Cardiac muscle cell (in vitro differentiated cells and primary cell): Measurements from ENCODE around the gene L3MBTL4. TPM values are rescaled to one million over a fixed set of nuclear protein-coding genes. Genes with fewer than 3 reads are reported as not detected.
A peak's percentile ranks its signal among the peaks of the same experiment; 100 is the strongest.

Experiments used
- DNase-seq, 2 donors: peaks; one replicate each; pipeline versions ENCODE4 v3.0.0 to v3.0.0-alpha.2; 2010 to 2017; ENCODE audit warnings: low read depth in 1 of 2, low spot score in 1 of 2
- H3K27ac ChIP-seq: fragments of 200-600 bp; sonication (generic); 2 replicates; pipeline ENCODE4 v1.5.1; 2016
- H3K27me3 ChIP-seq: fragments of 200-600 bp; sonication (generic); 2 replicates; pipeline ENCODE4 v1.6.0; 2016; ENCODE audit warnings: control low read depth
- H3K36me3 ChIP-seq: fragments of 200-600 bp; sonication (generic); 2 replicates; pipeline ENCODE4 v1.5.1; 2016; ENCODE audit warnings: control low read depth
- H3K4me1 ChIP-seq: fragments of 200-600 bp; sonication (generic); 2 replicates; pipeline ENCODE4 v1.8.1; 2017; ENCODE audit warnings: low read depth, mild to moderate bottlenecking, mixed run types
- H3K4me3 ChIP-seq: fragments of 200-600 bp; sonication (generic); 2 replicates; pipeline ENCODE4 v1.5.1; 2016; ENCODE audit warnings: mild to moderate bottlenecking
- H3K9me3 ChIP-seq: fragments of 200-600 bp; sonication (generic); 2 replicates; pipeline ENCODE4 v1.5.1; 2017; ENCODE audit warnings: low read depth, mild to moderate bottlenecking, control low read depth
- CTCF ChIP-seq: IDR thresholded peaks from 2 replicates; pipeline ENCODE4 v1.5.1; 2012; ENCODE audit warnings: low read depth, mild to moderate bottlenecking, low read length
- polyA plus RNA-seq: library from polyadenylated mRNA; unstranded; fragments of >200 nt; fragmentation: Nextera tagmentation; extraction: Ambion mirVana; gene quantifications from 2 replicates; pipeline ENCODE4 v1.2.1, GENCODE V29; 2016
- total RNA-seq: library from RNA; depleted of rRNA; stranded (reverse); fragments of >200 nt; gene quantifications from 2 replicates; pipeline ENCODE4 v1.2.3, GENCODE V29; 2016

Gene L3MBTL4
- total and polyA plus RNA-seq, 2 experiments from 2014 or later = 4.4 to 7.7 TPM

- Histone ChIP-seq H3K4me1 (peaks cover 21% of the 10 kb centered on the region), H3K27me3 (no peaks in the 10 kb centered on the region), H3K36me3 (no peaks in the 10 kb centered on the region), H3K9me3 (no peaks in the 10 kb centered on the region), H3K27ac (no peak overlapping the region), H3K4me3 (no peak overlapping the region)
- no peak for DNase-seq
- no peak for TF ChIP-seq CTCF
Observed at GRCh38 chr18:6251084-6251483, 163.6 kb downstream of the L3MBTL4 start.

DNA sequence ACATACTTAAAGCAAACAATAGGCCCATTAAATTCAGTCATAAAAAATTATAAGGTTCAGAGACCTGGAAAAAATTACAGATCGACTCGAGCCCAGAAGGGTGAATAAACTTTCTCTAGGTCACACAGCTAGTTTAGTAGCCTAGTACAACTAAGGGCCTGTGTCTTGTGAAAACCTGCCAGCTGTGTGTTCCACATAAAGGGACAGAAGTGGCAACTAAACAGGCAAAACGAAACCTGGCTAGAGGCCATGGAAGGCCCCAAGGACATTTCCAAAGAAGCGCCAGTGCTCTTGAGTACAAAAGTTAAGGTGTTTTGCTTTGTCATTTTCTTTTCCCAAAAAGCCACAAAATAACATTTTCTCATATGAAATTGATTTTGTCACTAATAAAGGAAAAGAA, 164.9 kb downstream of the L3MBTL4 start:
- H3K9me3 ChIP-seq = no peaks in the 10 kb centered on the region
- peaks cover 10% of the 10 kb centered on the region for H3K4me1 ChIP-seq

GRCh38 chr18:6249170-6249569, 165.5 kb downstream of the L3MBTL4 start:
- no peaks in the 10 kb centered on the region for H3K36me3 ChIP-seq
- no peak for TF ChIP-seq CTCF
- H3K4me3 ChIP-seq = no peak overlapping the region
- H3K27ac ChIP-seq = no peak overlapping the region
- DNase-seq = no peak
- H3K9me3 ChIP-seq = no peaks in the 10 kb centered on the region
- peaks cover 3% of the 10 kb centered on the region for H3K4me1 ChIP-seq
- no peaks in the 10 kb centered on the region for H3K27me3 ChIP-seq

More for the DNA sequence above, 164.9 kb downstream of the L3MBTL4 start:
- no peaks in the 10 kb centered on the region for H3K36me3 ChIP-seq
- TF ChIP-seq CTCF = no peak
- H3K4me3 ChIP-seq = no peak overlapping the region
- no peak for DNase-seq
- H3K27ac ChIP-seq = no peak overlapping the region
- no peaks in the 10 kb centered on the region for H3K27me3 ChIP-seq

DNA sequence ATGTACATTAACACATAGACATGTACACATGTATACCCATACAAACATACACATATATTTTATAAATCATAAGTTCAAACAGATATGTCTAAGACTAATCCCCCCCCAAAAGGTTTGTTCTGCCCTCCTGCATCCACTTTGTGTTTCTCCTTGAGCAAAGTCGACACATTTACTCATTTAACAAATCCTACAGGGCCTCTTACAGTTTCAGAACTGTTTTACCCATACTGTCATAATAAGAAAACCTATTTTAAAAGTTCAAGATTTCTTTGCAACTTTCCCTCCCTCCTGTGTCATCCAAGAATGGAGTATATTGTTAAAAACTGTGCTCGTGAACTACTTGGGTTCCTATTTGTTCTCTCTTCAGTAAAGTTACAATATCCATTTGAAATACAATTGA, 166.7 kb downstream of the L3MBTL4 start:
- no peak overlapping the region for H3K4me3 ChIP-seq
- no peak for TF ChIP-seq CTCF
- no peaks in the 10 kb centered on the region for H3K36me3 ChIP-seq
- DNase-seq = no peak
- no peaks in the 10 kb centered on the region for H3K9me3 ChIP-seq
- no peaks in the 10 kb centered on the region for H3K4me1 ChIP-seq
- H3K27me3 ChIP-seq = no peaks in the 10 kb centered on the region
- no peak overlapping the region for H3K27ac ChIP-seq

GRCh38 chr18:6242004-6242403, 172.7 kb downstream of the L3MBTL4 start:
- Histone ChIP-seq H3K27me3 (no peaks in the 10 kb centered on the region), H3K4me3 (no peak overlapping the region), H3K9me3 (no peaks in the 10 kb centered on the region), H3K27ac (peak overlapping the region; percentile 9), H3K4me1 (peaks cover 22% of the 10 kb centered on the region), H3K36me3 (no peaks in the 10 kb centered on the region)
- TF ChIP-seq CTCF = no peak
- no peak for DNase-seq

DNA sequence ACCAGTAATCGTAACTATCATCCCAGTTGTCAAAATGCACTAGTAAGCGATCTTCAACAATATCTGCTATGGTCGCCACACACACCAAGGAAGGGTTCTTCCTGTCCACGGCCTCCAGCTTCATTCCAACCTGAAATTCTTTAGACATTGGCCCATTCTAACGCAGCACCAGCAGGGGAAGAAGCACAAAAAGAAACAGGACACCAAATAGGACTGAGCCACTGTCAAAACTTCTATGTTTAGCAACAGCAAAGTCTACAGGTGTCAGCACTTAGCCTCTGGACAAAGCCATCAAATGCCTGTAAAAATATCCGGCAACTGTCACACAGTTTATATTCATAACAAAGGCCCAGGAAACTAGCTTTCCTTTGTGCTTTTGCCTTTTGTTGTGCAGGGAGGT, 175.0 kb downstream of the L3MBTL4 start:
- no peak for TF ChIP-seq CTCF
- Histone ChIP-seq H3K27me3 (no peaks in the 10 kb centered on the region), H3K36me3 (no peaks in the 10 kb centered on the region), H3K9me3 (no peaks in the 10 kb centered on the region), H3K4me3 (no peak overlapping the region), H3K4me1 (peaks cover 22% of the 10 kb centered on the region), H3K27ac (peak overlapping the region; percentile 57)
- DNase-seq = peak in 1 of 2 donors; percentile 51
